Hepatocyte (in vitro differentiated cells): ENCODE data around the gene NOPCHAP1. TPM values are rescaled to one million over a fixed set of nuclear protein-coding genes. Genes with fewer than 3 reads are reported as not detected.

Experiments
- DNase-seq: peaks from one replicate; pipeline ENCODE4 v3.0.0-alpha.2; 2016; ENCODE audit warnings: low spot score
- H2AFZ ChIP-seq: fragments of 200-600 bp; sonication (generic); 2 replicates; pipeline ENCODE4 v1.6.0; 2016; ENCODE audit warnings: antibody characterized with exemption, mild to moderate bottlenecking
- H3K27ac ChIP-seq: fragments of 200-600 bp; sonication (generic); 2 replicates; pipeline ENCODE4 v1.5.1; 2016; ENCODE audit warnings: mild to moderate bottlenecking
- H3K27me3 ChIP-seq: fragments of 200-600 bp; sonication (generic); 2 replicates; pipeline ENCODE4 v1.6.1; 2016
- H3K36me3 ChIP-seq: fragments of 200-600 bp; sonication (generic); replicated peaks from 2 replicates; pipeline ENCODE4 v1.5.1; 2016; ENCODE audit warnings: low read depth; ENCODE audit not compliant: insufficient read depth
- H3K4me1 ChIP-seq: fragments of 200-600 bp; sonication (generic); 2 replicates; pipeline ENCODE4 v1.5.1; 2016; ENCODE audit warnings: mild to moderate bottlenecking, moderate library complexity; ENCODE audit not compliant: insufficient read depth
- H3K4me2 ChIP-seq: fragments of 200-600 bp; sonication (generic); 2 replicates; pipeline ENCODE4 v1.6.0; 2016
- H3K4me3 ChIP-seq: fragments of 200-600 bp; sonication (generic); 2 replicates; pipeline ENCODE4 v1.5.1; 2016; ENCODE audit warnings: mild to moderate bottlenecking
- H3K79me2 ChIP-seq: fragments of 200-600 bp; sonication (generic); 2 replicates; pipeline ENCODE4 v1.6.0; 2017; ENCODE audit warnings: mild to moderate bottlenecking
- H3K9me2 ChIP-seq: fragments of 200-600 bp; sonication (generic); replicated peaks from 2 replicates; pipeline ENCODE4 v1.6.0; 2017; ENCODE audit warnings: mild to moderate bottlenecking; ENCODE audit not compliant: insufficient read depth
- H3K9me3 ChIP-seq: fragments of 200-600 bp; sonication (generic); 2 replicates; pipeline ENCODE4 v1.5.1; 2016; ENCODE audit warnings: low read depth, mild to moderate bottlenecking
- H4K20me1 ChIP-seq: fragments of 200-600 bp; sonication (generic); 2 replicates; pipeline ENCODE4 v1.6.0; 2016; ENCODE audit warnings: mild to moderate bottlenecking; ENCODE audit not compliant: insufficient read depth, poor library complexity, severe bottlenecking
- EZH2 ChIP-seq: fragments of 200-600 bp; sonication (generic); IDR thresholded peaks from 2 replicates; pipeline ENCODE4 v1.6.1; 2016; ENCODE audit warnings: antibody characterized with exemption, mild to moderate bottlenecking, borderline replicate concordance
- EZH2phosphoT487 ChIP-seq: fragments of 200-600 bp; sonication (generic); IDR thresholded peaks from one replicate; pipeline ENCODE4 v1.6.1; 2018; ENCODE audit warnings: antibody characterized with exemption, mild to moderate bottlenecking, low read depth, moderate library complexity; ENCODE audit not compliant: unreplicated experiment, severe bottlenecking
- WGBS: methylation state at CpG from one replicate; pipeline ENCODE4 v1.1.6; 2016; ENCODE audit warnings: low lambda C conversion rate; ENCODE audit errors: missing lambda C conversion rate; 5-methylcytosine and 5-hydroxymethylcytosine counted together
- polyA plus RNA-seq: library from polyadenylated mRNA; unstranded; fragments of >200 nt; fragmentation: Nextera tagmentation; extraction: Ambion mirVana; gene quantifications from 2 replicates; pipeline ENCODE4 v1.2.1, GENCODE V29; 2016
- total RNA-seq: library from RNA; depleted of rRNA; stranded (reverse); fragments of >200 nt; gene quantifications from 2 replicates; pipeline ENCODE4 v1.2.3, GENCODE V29; 2014
- TF ChIP-seq, protein P1 (sequence below): fragments of 200-600 bp; sonication (generic); IDR thresholded peaks from 2 replicates; pipeline ENCODE4 v1.5.1; 2016; ENCODE audit warnings: antibody characterized with exemption, mild to moderate bottlenecking; ENCODE audit not compliant: poor library complexity

The NOPCHAP1 gene
- total and polyA plus RNA-seq, 2 experiments from 2014 or later = 2.4 to 16.2 TPM

DNA sequence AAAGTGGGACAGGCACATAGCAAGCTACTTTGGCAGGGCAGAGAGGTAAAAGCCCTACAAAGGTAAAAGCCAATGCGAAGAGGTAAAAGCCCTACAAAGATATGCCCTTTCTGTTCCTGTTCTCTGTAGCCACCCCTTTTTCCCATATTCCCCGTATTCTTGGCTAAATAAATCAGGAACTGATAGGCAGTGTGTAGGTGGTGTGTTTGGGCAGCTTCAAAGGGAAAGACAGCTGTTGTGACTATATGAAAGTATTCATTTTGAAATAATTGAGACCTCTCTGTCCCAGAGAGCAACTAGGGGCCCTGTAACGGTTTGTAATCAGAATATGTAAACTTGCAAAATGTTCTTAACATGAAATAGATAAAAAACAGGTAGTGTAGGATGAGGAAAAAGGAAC, 16.8 kb upstream of the NOPCHAP1 start:
- H4K20me1 ChIP-seq = no peaks in the 10 kb centered on the region
- H2AFZ ChIP-seq = no peak overlapping the region
- 72% methylated on average over 3 of the region's 3 CpGs for WGBS
- H3K27ac ChIP-seq = no peak overlapping the region
- H3K9me3 ChIP-seq = no peaks in the 10 kb centered on the region
- TF ChIP-seq, protein P1, sequence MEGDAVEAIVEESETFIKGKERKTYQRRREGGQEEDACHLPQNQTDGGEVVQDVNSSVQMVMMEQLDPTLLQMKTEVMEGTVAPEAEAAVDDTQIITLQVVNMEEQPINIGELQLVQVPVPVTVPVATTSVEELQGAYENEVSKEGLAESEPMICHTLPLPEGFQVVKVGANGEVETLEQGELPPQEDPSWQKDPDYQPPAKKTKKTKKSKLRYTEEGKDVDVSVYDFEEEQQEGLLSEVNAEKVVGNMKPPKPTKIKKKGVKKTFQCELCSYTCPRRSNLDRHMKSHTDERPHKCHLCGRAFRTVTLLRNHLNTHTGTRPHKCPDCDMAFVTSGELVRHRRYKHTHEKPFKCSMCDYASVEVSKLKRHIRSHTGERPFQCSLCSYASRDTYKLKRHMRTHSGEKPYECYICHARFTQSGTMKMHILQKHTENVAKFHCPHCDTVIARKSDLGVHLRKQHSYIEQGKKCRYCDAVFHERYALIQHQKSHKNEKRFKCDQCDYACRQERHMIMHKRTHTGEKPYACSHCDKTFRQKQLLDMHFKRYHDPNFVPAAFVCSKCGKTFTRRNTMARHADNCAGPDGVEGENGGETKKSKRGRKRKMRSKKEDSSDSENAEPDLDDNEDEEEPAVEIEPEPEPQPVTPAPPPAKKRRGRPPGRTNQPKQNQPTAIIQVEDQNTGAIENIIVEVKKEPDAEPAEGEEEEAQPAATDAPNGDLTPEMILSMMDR = no peak
- TF ChIP-seq EZH2 (no peak), EZH2phosphoT487 (no peak)
- no peak for DNase-seq
- no peaks in the 10 kb centered on the region for H3K9me2 ChIP-seq
- H3K36me3 ChIP-seq = no peaks in the 10 kb centered on the region
- H3K79me2 ChIP-seq = no peaks in the 10 kb centered on the region
- no peaks in the 10 kb centered on the region for H3K4me1 ChIP-seq
- no peak overlapping the region for H3K4me2 ChIP-seq
- no peak overlapping the region for H3K4me3 ChIP-seq
- H3K27me3 ChIP-seq = peaks cover 4% of the 10 kb centered on the region

DNA sequence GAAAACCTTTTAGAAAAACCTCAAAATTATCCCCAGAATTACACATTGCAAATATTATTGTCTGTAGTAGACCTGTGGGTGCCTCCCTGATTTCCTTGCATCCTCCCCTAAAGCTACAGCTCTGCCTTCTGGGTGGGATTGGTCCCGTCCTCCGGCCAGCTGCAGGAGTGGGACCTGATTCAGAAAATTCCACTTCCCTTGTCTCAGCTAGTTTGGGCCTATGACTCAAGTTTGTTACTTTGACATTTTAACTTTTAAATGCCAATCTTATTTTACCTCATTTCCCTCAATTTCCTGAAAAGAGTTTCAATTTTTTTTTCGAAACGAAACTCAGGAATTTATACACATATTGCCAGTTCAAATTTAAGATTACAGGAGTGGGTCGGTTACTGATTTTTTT, 14.8 kb upstream of the NOPCHAP1 start:
- H3K27me3 ChIP-seq = no peaks in the 10 kb centered on the region
- 75% methylated on average over 5 of the region's 5 CpGs for WGBS
- no peaks in the 10 kb centered on the region for H4K20me1 ChIP-seq
- TF ChIP-seq EZH2phosphoT487 (no peak), EZH2 (no peak)
- TF ChIP-seq, protein P1 = no peak
- H3K27ac ChIP-seq = no peak overlapping the region
- H3K4me2 ChIP-seq = no peak overlapping the region
- no peak overlapping the region for H3K4me3 ChIP-seq
- no peak overlapping the region for H2AFZ ChIP-seq
- H3K4me1 ChIP-seq = no peaks in the 10 kb centered on the region
- no peaks in the 10 kb centered on the region for H3K9me3 ChIP-seq
- DNase-seq = no peak
- no peaks in the 10 kb centered on the region for H3K36me3 ChIP-seq
- no peaks in the 10 kb centered on the region for H3K9me2 ChIP-seq
- H3K79me2 ChIP-seq = no peaks in the 10 kb centered on the region

DNA sequence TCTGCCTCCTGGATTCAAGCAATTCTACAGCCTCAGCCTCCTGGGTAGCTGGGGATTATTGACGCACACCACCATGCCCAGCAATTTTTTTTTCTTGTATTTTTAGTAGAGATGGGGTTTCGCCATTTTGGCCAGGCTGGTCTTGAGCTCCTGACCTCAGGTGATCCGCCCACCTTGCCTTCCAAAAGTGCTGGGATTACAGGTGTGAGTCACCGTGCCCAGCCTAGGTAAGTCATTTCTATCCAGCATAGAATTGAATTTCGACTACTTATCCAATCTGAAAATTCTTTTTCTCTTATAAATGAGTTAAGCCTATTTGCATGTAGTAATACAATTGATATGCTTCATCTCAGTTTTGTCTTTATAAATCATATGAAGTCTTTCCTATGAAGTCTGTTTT, 12.9 kb upstream of the NOPCHAP1 start:
- no peaks in the 10 kb centered on the region for H3K4me1 ChIP-seq
- H3K27ac ChIP-seq = no peak overlapping the region
- no peak overlapping the region for H3K4me2 ChIP-seq
- no peak for DNase-seq
- no peaks in the 10 kb centered on the region for H3K9me3 ChIP-seq
- TF ChIP-seq EZH2 = no peak
- TF ChIP-seq, protein P1 = no peak
- no peak for TF ChIP-seq EZH2phosphoT487
- no peak overlapping the region for H3K4me3 ChIP-seq
- no peak overlapping the region for H2AFZ ChIP-seq
- no peaks in the 10 kb centered on the region for H3K79me2 ChIP-seq
- WGBS = 83% methylated on average over 5 of the region's 5 CpGs
- no peaks in the 10 kb centered on the region for H4K20me1 ChIP-seq
- no peaks in the 10 kb centered on the region for H3K27me3 ChIP-seq
- H3K36me3 ChIP-seq = no peaks in the 10 kb centered on the region
- H3K9me2 ChIP-seq = no peaks in the 10 kb centered on the region

DNA sequence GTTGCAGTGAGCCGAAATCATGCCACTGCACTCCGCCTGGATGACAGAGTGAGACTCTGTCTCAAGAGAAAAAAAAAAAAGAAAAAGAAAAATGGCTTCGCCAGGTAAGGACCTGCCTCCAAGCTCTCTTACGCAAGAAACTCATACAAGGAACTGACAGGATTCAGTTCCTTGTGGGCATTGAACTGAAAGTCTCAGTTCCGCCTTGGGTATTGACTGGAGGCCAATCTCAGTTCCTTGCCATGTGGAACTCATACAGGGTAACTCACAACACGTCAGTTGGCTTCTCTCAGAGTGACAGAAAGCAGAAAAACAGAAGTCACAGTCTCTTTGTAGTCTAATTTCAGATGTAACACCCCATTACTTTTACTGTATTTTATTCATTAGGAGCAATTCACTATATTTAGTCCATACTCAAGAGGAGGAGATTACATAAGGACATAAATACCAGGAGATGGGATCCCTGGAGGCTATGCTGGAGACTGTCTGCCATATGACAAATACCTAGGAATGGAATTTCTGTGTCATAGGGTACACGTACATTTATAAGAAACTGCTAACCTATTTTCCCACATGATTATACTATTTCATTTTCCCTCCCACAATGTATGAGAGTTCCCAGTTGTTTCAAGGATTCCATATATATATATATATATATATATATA, 11.4 kb upstream of the NOPCHAP1 start:
- Histone ChIP-seq H3K4me1 (no peaks in the 10 kb centered on the region), H4K20me1 (no peaks in the 10 kb centered on the region), H3K4me2 (no peak overlapping the region), H3K27ac (no peak overlapping the region), H3K79me2 (no peaks in the 10 kb centered on the region), H3K9me3 (no peaks in the 10 kb centered on the region), H3K36me3 (no peaks in the 10 kb centered on the region), H3K27me3 (no peaks in the 10 kb centered on the region), H3K9me2 (no peaks in the 10 kb centered on the region), H3K4me3 (no peak overlapping the region), H2AFZ (no peak overlapping the region)
- 86% methylated on average over 7 of the region's 7 CpGs for WGBS
- no peak for DNase-seq
- TF ChIP-seq EZH2 = no peak
- TF ChIP-seq EZH2phosphoT487 = no peak
